GM21723 (cell line): Measurements from ENCODE around the gene PRAMEF12.
"Not testable (repeated sequence)": the region's sequence is repeated elsewhere in the genome, so short reads cannot be mapped to it uniquely, and the experiment has no call there.

Experiments used
- ATAC-seq: cut with Tn5 transposase; IDR thresholded peaks from one replicate; pipeline ENCODE4 v1.9.1; 2021; ENCODE audit warnings: mild to moderate bottlenecking, moderate library complexity; ENCODE audit not compliant: unreplicated experiment

PRAMEF12 gene

GRCh38 chr1:12770620-12771019 is 2.9 kb upstream of the PRAMEF12 start:
- no peak for ATAC-seq

DNA sequence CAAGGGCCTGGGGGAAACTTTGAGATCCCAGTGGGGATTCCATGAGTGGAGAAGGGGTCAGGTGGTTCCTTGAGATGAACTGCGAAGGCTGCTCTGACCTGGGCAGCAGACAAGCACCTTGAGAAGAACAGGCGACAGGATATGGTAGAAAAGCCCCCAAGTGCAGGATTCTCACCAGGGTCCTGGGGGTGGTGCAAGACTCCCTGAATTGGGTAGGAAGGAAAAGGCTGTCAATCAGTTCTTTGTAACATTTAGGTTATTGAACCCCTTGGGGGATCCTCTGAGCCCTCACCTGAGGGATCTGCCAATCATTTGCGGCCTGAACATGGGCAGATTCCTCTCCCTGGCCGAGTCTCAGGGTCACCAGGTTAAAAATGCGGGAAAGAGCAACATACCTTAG is 2.4 kb upstream of the PRAMEF12 start:
- no peak for ATAC-seq

GRCh38 chr1:12772520-12772919 is 1.0 kb upstream of the PRAMEF12 start:
- ATAC-seq = no peak

GRCh38 chr1:12774801-12775345 is 1.3 kb downstream of the PRAMEF12 start:
- ATAC-seq = no peak

GRCh38 chr1:12775443-12775842 is 1.9 kb downstream of the PRAMEF12 start:
- ATAC-seq = no peak

DNA sequence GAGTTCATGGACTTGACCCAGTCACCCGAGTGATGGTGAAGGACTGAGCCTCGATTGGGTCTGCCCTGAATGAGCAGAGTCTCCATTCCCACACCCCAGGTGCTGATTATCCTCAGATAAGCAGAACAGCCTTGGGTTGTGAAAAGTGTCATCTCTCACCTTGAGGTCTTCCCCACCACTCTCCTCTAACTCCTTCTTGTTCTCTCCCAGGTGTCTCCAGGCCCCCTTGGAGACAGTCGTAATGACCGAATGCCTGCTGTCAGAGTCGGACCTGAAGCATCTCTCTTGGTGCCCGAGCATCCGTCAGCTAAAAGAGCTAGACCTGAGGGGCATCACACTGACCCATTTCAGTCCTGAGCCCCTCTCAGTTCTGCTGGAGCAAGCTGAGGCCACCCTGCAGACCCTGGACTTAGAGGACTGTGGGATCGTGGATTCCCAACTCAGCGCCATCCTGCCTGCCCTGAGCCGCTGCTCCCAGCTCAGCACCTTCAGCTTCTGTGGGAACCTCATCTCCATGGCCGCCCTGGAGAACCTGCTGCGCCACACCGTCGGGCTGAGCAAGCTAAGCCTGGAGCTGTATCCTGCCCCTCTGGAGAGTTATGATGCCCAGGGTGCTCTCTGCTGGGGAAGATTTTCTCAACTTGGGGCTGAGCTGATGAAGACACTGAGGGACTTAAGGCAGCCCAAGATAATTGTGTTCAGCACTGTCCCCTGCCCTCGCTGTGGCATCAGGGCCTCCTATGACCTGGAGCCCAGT is 3.4 kb downstream of the PRAMEF12 start:
- no peak for ATAC-seq

GRCh38 chr1:12778061-12778460 is 4.5 kb downstream of the PRAMEF12 start:
- ATAC-seq = no peak

- no peak for ATAC-seq
Observed at GRCh38 chr1:12778907-12779306, 5.4 kb downstream of the PRAMEF12 start.

GRCh38 chr1:12781488-12781887 is 8.0 kb downstream of the PRAMEF12 start:
- ATAC-seq = not testable (repeated sequence)

DNA sequence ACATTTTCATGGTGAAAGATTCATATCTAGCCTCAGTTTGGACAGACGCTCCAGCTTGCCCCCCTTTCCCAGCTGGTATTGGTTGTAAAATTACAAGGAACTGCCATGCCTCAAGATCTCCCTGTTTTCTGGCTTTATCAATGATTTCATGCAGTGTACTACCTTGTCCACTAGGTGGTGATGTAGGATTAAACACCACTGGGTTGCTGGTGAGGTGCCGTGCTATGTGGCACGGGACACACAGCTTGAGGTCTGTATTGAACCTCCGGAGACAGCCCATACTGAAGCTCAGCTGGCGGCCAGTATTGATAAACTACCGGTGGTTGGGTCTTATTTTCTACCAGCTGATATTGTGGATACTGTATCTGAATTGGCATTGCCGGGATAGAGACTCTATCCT is 10.2 kb downstream of the PRAMEF12 start:
- ATAC-seq = not testable (repeated sequence)

DNA sequence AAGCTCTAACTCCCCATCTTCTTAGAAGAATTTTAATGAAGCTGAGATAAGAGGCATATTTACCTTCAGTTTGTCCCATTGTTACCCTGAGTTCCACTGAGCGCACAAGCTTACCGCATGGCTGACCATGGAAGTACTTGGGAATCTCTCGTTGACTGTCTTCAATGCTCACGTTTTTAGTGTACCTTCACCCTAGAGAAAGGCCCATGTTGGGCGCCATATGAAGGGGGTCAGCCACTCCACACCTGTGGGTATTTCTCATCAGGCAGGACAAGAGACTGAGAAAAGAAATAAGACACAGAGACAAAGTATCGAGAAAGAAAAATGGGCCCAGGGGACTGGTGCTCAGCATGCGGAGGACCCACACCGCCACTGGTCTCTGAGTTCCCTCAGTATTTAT is 11.2 kb downstream of the PRAMEF12 start:
- ATAC-seq = not testable (repeated sequence)

GRCh38 chr1:12791097-12791496 is 17.6 kb downstream of the PRAMEF12 start, which contains the start of gene PRAMEF1:
TSS of gene PRAMEF1 (plus strand) at chr1:12791397. CDS start at chr1:12793228, 1,831 bp downstream.
- ATAC-seq = not testable (repeated sequence)

DNA sequence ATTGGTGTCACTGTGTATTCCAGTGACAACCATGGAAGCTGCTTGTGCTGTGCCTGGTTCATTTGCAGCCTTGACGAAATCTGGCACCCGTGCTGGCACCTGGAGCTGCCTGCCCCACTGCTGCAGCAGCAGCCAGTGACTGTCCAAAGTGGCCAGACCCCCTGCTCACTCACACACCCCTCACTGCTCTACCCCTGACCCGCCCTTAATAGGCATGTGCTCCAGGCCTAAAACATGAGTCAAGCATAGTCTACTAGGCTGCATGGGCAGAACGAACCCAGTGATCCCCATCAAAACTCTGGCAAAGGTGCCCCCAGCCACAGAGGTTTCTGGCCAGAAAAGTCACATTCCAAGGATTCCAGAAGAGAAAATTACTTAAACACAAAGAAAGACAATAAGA is 25.4 kb downstream of the PRAMEF12 start:
- no peak for ATAC-seq

DNA sequence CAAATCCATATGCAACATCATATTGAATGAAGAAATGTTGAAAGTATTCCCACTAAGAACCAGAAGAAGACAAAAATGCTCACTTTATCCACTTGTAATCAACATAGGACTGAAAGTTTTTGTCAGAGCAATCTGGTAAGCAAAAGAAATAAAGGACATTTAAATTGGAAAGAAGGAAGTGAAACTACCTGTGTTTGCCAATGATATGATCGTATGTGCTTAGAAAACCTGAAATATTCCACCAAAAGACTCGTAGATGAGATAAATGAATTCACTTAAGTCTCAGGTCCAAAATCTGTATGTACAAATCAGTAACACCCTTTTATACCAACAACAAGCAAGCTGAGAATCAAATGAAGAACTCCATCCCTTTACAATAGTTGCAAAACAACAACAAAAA is 26.2 kb downstream of the PRAMEF12 start:
- no peak for ATAC-seq

GRCh38 chr1:12809933-12810332 is 36.4 kb downstream of the PRAMEF12 start:
- ATAC-seq = no peak

GRCh38 chr1:12810691-12811408 is 37.3 kb downstream of the PRAMEF12 start:
- ATAC-seq = no peak

- ATAC-seq = no peak
Observed at GRCh38 chr1:12811409-12811784, 37.9 kb downstream of the PRAMEF12 start.

DNA sequence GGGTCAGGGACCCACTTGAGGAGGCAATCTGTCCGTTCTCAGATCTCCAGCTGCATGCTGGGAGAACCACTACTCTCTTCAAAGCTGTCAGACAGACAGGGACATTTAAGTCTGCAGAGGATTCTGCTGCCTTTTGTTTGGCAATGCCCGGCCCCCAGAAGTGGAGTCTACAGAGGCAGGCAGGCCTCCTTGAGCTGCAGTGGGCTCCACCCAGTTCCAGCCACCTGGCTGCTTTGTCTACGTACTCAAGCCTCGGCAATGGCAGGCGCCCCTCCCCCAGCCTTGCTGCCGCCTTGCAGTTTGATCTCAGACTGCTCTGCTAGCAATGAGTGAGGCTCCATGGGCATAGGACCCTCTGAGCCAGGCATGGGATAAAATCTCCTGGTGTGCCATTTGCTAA is 45.5 kb downstream of the PRAMEF12 start:
- not testable (repeated sequence) for ATAC-seq
